ENCODE results near the gene KIAA1191. TPM values are rescaled to one million over a fixed set of nuclear protein-coding genes. Genes with fewer than 3 reads are reported as not detected.

KIAA1191 gene
- total and polyA plus RNA-seq, 9 of the 15 experiments (the other 6 are each of a cell fraction or from before 2014, with no cell fraction given) = 31.0 to 80.2 (median 45.7) TPM

DNA sequence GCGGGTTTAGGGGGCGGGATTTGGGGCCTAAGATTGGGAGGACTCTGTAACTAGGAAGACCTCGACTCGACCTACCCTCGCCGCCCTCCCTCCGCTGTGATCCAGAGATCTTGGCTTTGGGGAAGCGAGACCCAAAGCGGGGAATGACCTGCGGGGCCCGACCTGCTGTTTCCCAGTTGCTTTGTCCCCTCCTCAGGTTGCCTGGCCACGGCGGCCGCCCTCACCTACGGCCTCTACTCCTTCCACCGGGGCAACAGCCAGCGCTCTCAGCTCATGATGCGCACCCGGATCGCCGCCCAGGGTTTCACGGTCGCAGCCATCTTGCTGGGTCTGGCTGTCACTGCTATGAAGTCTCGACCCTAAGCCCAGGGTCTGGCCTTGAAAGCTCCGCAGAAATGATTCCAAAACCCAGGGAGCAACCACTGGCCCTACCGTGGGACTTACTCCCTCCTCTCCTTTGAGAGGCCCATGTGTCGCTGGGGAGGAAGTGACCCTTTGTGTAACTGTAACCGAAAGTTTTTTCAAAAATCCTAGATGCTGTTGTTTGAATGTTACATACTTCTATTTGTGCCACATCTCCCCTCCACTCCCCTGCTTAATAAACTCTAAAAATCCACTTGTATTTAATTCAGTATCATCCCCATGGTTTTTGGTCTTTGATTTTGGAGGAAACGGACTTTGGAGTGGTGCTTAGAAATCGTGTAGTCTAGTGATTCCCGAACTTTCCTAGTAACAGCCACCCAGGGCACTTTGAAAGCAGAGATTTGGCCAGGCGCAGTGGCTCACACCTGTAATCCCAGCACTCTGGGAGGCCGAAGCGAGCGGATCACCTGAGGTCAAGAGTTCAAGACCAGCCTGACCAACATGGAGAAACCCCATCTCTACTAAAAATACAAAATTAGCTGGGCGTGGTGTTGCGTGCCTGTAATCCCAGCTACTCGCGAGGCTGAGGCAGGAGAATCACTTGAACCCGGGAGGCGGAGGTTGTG is 27.9 kb upstream of the KIAA1191 start (continued):
- TF ChIP-seq NCOA2 (IDR thresholded peaks at IDR 0.05; ENCODE audit: partially characterized antibody in 2 of 2) (no peak), NFRKB (IDR thresholded peaks at IDR 0.05; ENCODE audit: low read depth) (no peak; the same call in 1 of the 2 replicates), RAD51 (IDR thresholded peaks at IDR 0.05; ENCODE audit: borderline replicate concordance, low read depth) (no peak; the same call in 1 of the 2 replicates), ZNF431 (CRISPR knock-in tag; IDR thresholded peaks at IDR 0.05) (0 out of 2 replicates have a peak, but pooled peaks have one; percentile 33), SIX5 (IDR thresholded peaks at IDR 0.05; ENCODE audit: borderline replicate concordance in 1 of 2, insufficient read depth in 1 of 2, low read depth in 1 of 2, low read length in 2 of 2) (no peak), ZBTB2 (IDR thresholded peaks at IDR 0.05) (no peak), ATF1 (CRISPR knock-in tag; IDR thresholded peaks at IDR 0.05) (no peak), ATF1 (tag; IDR thresholded peaks at IDR 0.05) (no peak), TAF9B (IDR thresholded peaks at IDR 0.05; ENCODE audit: partially characterized antibody) (no peak), HIVEP1 (CRISPR knock-in tag; IDR thresholded peaks at IDR 0.05) (no peak), MCM7 (IDR thresholded peaks at IDR 0.05) (no peak), ZFX (CRISPR knock-in tag; IDR thresholded peaks at IDR 0.05) (peak; percentile 72), HES1 (IDR thresholded peaks at IDR 0.05; ENCODE audit: low read depth) (no peak), NELFE (IDR thresholded peaks at IDR 0.05; ENCODE audit: insufficient read depth, insufficient read length) (no peak), GTF2A2 (tag; IDR thresholded peaks at IDR 0.05) (no peak), MYNN (IDR thresholded peaks at IDR 0.05) (no peak), MYNN (CRISPR knock-in tag; IDR thresholded peaks at IDR 0.05) (no peak), NCOA1 (IDR thresholded peaks at IDR 0.05; ENCODE audit: low read depth) (no peak)
- TF ChIP-seq, protein P1, sequence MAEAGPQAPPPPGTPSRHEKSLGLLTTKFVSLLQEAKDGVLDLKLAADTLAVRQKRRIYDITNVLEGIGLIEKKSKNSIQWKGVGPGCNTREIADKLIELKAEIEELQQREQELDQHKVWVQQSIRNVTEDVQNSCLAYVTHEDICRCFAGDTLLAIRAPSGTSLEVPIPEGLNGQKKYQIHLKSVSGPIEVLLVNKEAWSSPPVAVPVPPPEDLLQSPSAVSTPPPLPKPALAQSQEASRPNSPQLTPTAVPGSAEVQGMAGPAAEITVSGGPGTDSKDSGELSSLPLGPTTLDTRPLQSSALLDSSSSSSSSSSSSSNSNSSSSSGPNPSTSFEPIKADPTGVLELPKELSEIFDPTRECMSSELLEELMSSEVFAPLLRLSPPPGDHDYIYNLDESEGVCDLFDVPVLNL (CRISPR knock-in tag; IDR thresholded peaks at IDR 0.05; ENCODE audit: low read depth) = no peak
- TF ChIP-seq, protein P2, sequence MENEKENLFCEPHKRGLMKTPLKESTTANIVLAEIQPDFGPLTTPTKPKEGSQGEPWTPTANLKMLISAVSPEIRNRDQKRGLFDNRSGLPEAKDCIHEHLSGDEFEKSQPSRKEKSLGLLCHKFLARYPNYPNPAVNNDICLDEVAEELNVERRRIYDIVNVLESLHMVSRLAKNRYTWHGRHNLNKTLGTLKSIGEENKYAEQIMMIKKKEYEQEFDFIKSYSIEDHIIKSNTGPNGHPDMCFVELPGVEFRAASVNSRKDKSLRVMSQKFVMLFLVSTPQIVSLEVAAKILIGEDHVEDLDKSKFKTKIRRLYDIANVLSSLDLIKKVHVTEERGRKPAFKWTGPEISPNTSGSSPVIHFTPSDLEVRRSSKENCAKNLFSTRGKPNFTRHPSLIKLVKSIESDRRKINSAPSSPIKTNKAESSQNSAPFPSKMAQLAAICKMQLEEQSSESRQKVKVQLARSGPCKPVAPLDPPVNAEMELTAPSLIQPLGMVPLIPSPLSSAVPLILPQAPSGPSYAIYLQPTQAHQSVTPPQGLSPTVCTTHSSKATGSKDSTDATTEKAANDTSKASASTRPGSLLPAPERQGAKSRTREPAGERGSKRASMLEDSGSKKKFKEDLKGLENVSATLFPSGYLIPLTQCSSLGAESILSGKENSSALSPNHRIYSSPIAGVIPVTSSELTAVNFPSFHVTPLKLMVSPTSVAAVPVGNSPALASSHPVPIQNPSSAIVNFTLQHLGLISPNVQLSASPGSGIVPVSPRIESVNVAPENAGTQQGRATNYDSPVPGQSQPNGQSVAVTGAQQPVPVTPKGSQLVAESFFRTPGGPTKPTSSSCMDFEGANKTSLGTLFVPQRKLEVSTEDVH (IDR thresholded peaks at IDR 0.05; ENCODE audit: low read depth, partially characterized antibody) = no peak
- TF ChIP-seq, protein P3, sequence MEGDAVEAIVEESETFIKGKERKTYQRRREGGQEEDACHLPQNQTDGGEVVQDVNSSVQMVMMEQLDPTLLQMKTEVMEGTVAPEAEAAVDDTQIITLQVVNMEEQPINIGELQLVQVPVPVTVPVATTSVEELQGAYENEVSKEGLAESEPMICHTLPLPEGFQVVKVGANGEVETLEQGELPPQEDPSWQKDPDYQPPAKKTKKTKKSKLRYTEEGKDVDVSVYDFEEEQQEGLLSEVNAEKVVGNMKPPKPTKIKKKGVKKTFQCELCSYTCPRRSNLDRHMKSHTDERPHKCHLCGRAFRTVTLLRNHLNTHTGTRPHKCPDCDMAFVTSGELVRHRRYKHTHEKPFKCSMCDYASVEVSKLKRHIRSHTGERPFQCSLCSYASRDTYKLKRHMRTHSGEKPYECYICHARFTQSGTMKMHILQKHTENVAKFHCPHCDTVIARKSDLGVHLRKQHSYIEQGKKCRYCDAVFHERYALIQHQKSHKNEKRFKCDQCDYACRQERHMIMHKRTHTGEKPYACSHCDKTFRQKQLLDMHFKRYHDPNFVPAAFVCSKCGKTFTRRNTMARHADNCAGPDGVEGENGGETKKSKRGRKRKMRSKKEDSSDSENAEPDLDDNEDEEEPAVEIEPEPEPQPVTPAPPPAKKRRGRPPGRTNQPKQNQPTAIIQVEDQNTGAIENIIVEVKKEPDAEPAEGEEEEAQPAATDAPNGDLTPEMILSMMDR (IDR thresholded peaks at IDR 0.05 in 2 of 3, conservative IDR thresholded peaks at IDR 0.05 in 1 of 3; ENCODE audit: insufficient read depth in 2 of 3, low read depth in 1 of 3, low read length in 3 of 3) = no peak
